Sigmoid colon (tissue), 7 donors: ENCODE measurements around the gene SPRR2G. TPM values are rescaled to one million over a fixed set of nuclear protein-coding genes. Genes with fewer than 3 reads are reported as not detected.
"Not testable (repeated sequence)": the region's sequence is repeated elsewhere in the genome, so short reads cannot be mapped to it uniquely, and the experiment has no call there.

Experiments used
- DNase-seq: peaks from one replicate; pipeline ENCODE4 v3.0.0-alpha.2; 2019
- H3K27ac ChIP-seq, 4 donors: fragments of 200-600 bp; sonication (generic); one replicate each; pipeline ENCODE4 v1.5.1; 2016 to 2019; ENCODE audit warnings: mild to moderate bottlenecking in 1 of 4
- H3K27me3 ChIP-seq, 3 donors: fragments of 200-600 bp; sonication (generic); one replicate each; pipeline ENCODE4 v1.5.1; 2019; ENCODE audit warnings: mild to moderate bottlenecking in 1 of 3
- H3K36me3 ChIP-seq, 4 donors: fragments of 200-600 bp; sonication (generic); one replicate each; pipeline ENCODE4 v1.5.1; 2016 to 2019
- H3K4me1 ChIP-seq, 4 donors: fragments of 200-600 bp; sonication (generic); one replicate each; pipeline ENCODE4 v1.5.1; 2017 to 2019
- H3K4me3 ChIP-seq, 4 donors: fragments of 200-600 bp; sonication (generic); one replicate each; pipeline ENCODE4 v1.5.1; 2017 to 2019; ENCODE audit warnings: mild to moderate bottlenecking in 2 of 4, moderate library complexity in 1 of 4
- H3K9me3 ChIP-seq, 4 donors: fragments of 200-600 bp in 3 of 4; sonication (generic) in 3 of 4; one replicate each; pipeline versions ENCODE4 v1.5.1 to v1.6.1; 2013 to 2019
- EP300 ChIP-seq, 4 donors: sonication (generic); formaldehyde crosslinking; IDR thresholded peaks; one replicate each; pipeline ENCODE4 v1.6.1; 2017; ENCODE audit warnings: antibody characterized with exemption in 4 of 4
- POLR2A ChIP-seq, 2 donors: fragments of 450-650 bp; IDR thresholded peaks; one replicate each; pipeline ENCODE4 v1.6.1; 2016; ENCODE audit warnings: antibody characterized with exemption in 2 of 2, mild to moderate bottlenecking in 2 of 2, moderate library complexity in 2 of 2
- POLR2AphosphoS5 ChIP-seq, 4 donors: sonication (generic); formaldehyde crosslinking; IDR thresholded peaks; one replicate each; pipeline ENCODE4 v1.6.1; 2017; ENCODE audit warnings: antibody characterized with exemption in 4 of 4
- WGBS, 2 donors: extraction: QIAGEN DNeasy Blood & Tissue Kit; methylation state at CpG; one replicate each; pipeline ENCODE4 v1.1.7; 2013; 5-methylcytosine and 5-hydroxymethylcytosine counted together
- intact Hi-C: fragments of 100-400 bp; cut with DNase I; formaldehyde crosslinking; loops from one replicate; pipeline ENCODE4 v1.15.1; 2023
- polyA plus RNA-seq, 3 donors: library from polyadenylated mRNA; stranded (reverse); fragments of 200-250 nt; gene quantifications; one replicate each; pipeline ENCODE4 v1.2.3, GENCODE V29; 2013
- total RNA-seq, 4 donors: library from RNA; depleted of rRNA; stranded (reverse); fragments of >200 nt; gene quantifications; one replicate each; pipeline ENCODE4 v1.1.0, GENCODE V29; 2016
- TF ChIP-seq, protein P1 (sequence below), 4 experiments: fragments of 450-650 bp in 3 of 4; fragments of 200-600 bp in 1 of 4; IDR thresholded peaks; one replicate each; pipeline ENCODE4 v1.5.1; 2016 to 2019; ENCODE audit warnings: antibody characterized with exemption in 4 of 4, mild to moderate bottlenecking in 3 of 4, moderate library complexity in 2 of 4
- donor health status: healthy with polysubstance abuse.
- donor health status: Bipolar disorder and iron deficiency.
- donor health status: healthy.

Gene SPRR2G
- total and polyA plus RNA-seq, 7 donors: not detected

DNA sequence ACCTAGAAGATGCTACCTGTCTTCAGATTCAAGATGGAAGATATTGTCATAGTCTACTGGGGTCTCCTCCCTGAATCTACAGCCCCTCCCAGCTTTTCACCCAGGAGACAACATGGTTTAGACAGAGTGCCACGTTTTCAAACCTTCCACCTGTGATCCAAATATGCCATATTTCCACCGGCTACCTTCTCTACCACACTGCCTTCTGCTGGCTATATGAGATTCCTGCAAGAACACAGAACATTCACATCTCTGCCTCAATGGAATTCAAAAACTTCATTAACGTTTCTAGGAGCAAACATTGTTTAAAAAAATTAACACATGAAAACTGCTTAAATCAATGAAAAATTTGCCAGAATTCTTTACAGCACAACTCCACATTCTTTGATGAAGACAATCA, 39.7 kb upstream of the SPRR2G start:
- Histone ChIP-seq H3K9me3 (no peaks in the 10 kb centered on the region), H3K27me3 (peaks cover 0 to 5% (median 0%) of the 10 kb centered on the region in 3 donors), H3K4me3 (no peak overlapping the region), H3K4me1 (no peaks in the 10 kb centered on the region), H3K27ac (no peak overlapping the region), H3K36me3 (no peaks in the 10 kb centered on the region)
- TF ChIP-seq POLR2A (IDR thresholded peaks at IDR 0.05): no peak
- TF ChIP-seq, protein P1, sequence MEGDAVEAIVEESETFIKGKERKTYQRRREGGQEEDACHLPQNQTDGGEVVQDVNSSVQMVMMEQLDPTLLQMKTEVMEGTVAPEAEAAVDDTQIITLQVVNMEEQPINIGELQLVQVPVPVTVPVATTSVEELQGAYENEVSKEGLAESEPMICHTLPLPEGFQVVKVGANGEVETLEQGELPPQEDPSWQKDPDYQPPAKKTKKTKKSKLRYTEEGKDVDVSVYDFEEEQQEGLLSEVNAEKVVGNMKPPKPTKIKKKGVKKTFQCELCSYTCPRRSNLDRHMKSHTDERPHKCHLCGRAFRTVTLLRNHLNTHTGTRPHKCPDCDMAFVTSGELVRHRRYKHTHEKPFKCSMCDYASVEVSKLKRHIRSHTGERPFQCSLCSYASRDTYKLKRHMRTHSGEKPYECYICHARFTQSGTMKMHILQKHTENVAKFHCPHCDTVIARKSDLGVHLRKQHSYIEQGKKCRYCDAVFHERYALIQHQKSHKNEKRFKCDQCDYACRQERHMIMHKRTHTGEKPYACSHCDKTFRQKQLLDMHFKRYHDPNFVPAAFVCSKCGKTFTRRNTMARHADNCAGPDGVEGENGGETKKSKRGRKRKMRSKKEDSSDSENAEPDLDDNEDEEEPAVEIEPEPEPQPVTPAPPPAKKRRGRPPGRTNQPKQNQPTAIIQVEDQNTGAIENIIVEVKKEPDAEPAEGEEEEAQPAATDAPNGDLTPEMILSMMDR (IDR thresholded peaks at IDR 0.05): no peak
- no peak for TF ChIP-seq EP300 (IDR thresholded peaks at IDR 0.05)
- TF ChIP-seq POLR2AphosphoS5 (IDR thresholded peaks at IDR 0.05): no peak
- no peak for DNase-seq
- intact Hi-C loops: no loop called here
- 7 to 19% methylated on average over 3 of the region's 3 CpGs for WGBS, 2 donors

DNA sequence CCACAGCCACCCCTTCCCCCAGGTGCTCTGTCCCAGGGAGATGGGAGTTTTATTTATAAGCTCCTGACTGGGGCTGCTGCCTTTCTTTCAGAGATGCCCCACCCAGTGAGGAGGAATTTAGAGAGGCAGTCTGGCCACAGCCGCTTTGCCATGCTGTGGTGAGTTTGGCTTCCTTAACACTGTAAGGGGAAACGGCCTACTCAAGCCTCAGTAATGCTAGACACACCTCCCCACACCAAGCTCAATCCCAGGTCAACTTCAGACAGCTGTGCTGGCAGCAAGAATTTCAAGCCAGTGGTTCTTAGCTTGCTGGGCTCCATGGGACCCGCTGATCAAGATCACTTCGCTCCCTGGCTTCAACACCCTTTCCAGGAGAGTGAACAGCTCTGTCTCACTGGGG, 37.6 kb upstream of the SPRR2G start:
- H3K27me3 ChIP-seq, H3K9me3 ChIP-seq, H3K4me3 ChIP-seq, H3K4me1 ChIP-seq, DNase-seq, intact Hi-C loops, H3K27ac ChIP-seq, H3K36me3 ChIP-seq: not testable (repeated sequence)
- 69 to 81% methylated on average over 4 of the region's 4 CpGs for WGBS, 2 donors

DNA sequence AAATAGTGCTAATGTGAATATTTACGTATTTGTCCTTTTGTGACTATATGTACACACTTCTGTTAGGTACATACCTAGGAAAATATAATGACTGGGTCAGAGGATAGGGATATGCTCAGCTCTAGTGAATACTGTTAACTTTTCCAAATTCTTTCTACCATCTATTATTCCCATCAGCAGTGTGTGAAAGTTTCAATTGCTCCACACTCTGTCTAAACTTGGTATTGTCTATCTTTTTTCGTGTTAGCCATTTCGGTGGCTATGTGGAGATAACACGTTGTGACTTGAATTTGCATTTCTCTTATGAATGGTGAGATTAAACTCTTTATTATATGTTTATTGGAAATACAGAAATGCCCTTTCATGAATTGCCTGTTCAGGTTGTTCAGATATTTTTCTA, 29.9 kb upstream of the SPRR2G start:
- 76 to 78% methylated on average over 4 of the region's 4 CpGs for WGBS, 2 donors

DNA sequence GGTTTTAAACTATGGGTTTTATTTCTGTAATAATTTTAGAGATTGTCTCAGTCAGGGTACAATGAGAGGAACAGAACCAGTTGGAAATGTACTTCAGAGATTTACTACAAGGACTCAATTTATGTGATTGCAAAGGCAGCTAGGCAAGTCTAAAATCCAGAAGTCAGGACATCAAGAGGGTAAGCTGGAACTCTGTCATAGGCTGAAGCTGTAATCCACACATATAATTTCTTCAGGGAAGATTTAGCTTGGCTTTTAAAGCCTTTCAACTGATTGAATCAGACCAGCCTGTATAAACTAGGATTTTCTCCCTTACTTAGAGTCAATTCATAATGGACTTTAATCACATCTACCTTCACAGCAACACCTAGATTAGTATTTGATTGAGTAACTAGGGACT, 28.2 kb upstream of the SPRR2G start:
- H3K9me3 ChIP-seq: no peaks in the 10 kb centered on the region
- H3K4me3 ChIP-seq: no peak overlapping the region
- TF ChIP-seq POLR2AphosphoS5 (IDR thresholded peaks at IDR 0.05) (no peak), POLR2A (IDR thresholded peaks at IDR 0.05) (no peak), EP300 (IDR thresholded peaks at IDR 0.05) (no peak)
- TF ChIP-seq, protein P1 (IDR thresholded peaks at IDR 0.05): no peak
- H3K27me3 ChIP-seq: no peaks in the 10 kb centered on the region
- intact Hi-C loops: no loop called here
- no peak for DNase-seq
- no peak overlapping the region for H3K27ac ChIP-seq
- H3K4me1 ChIP-seq: no peaks in the 10 kb centered on the region
- H3K36me3 ChIP-seq: no peaks in the 10 kb centered on the region

More for the DNA sequence above, 29.9 kb upstream of the SPRR2G start:
- no peak for DNase-seq
- H3K27me3 ChIP-seq: no peaks in the 10 kb centered on the region
- H3K4me3 ChIP-seq: no peak overlapping the region
- no peaks in the 10 kb centered on the region for H3K36me3 ChIP-seq
- intact Hi-C loops: no loop called here
- H3K27ac ChIP-seq: no peak overlapping the region
- H3K9me3 ChIP-seq: no peaks in the 10 kb centered on the region
- TF ChIP-seq EP300 (IDR thresholded peaks at IDR 0.05) (no peak), POLR2AphosphoS5 (IDR thresholded peaks at IDR 0.05) (no peak), POLR2A (IDR thresholded peaks at IDR 0.05) (no peak)
- TF ChIP-seq, protein P1 (IDR thresholded peaks at IDR 0.05): no peak
- H3K4me1 ChIP-seq: no peaks in the 10 kb centered on the region

DNA sequence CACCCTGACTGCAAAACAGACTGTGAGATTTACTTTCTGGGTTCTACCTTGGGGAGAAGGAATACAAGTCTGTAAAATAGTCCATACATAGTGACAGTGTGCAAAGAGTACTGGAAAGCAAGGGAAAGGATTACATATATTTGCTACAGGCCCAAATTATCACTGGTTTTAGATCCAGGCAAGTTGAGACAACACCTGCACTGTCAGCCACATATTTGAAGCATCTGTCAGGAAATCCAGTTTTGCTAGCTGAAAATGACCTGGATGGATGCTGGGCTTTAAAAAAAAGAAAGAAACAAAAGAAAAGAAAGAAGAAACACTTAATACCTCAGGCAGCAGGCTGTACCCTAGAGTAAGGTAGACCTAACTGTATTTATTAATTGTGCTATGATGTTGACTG, 23.9 kb upstream of the SPRR2G start:
- Histone ChIP-seq H3K27me3 (no peaks in the 10 kb centered on the region), H3K27ac (no peak overlapping the region), H3K4me3 (no peak overlapping the region), H3K36me3 (no peaks in the 10 kb centered on the region), H3K9me3 (no peaks in the 10 kb centered on the region), H3K4me1 (no peaks in the 10 kb centered on the region)
- no peak for TF ChIP-seq EP300 (IDR thresholded peaks at IDR 0.05)
- no peak for TF ChIP-seq POLR2A (IDR thresholded peaks at IDR 0.05)
- TF ChIP-seq POLR2AphosphoS5 (IDR thresholded peaks at IDR 0.05): no peak
- TF ChIP-seq, protein P1 (IDR thresholded peaks at IDR 0.05): no peak
- intact Hi-C loops: no loop called here
- DNase-seq: no peak
